B cell (primary cell): ENCODE data around the gene TRIO. TPM values are rescaled to one million over a fixed set of nuclear protein-coding genes. Genes with fewer than 3 reads are reported as not detected.

Experiments
- ATAC-seq: fragments of 200-7000 bp; cut with Tn5 transposase; one replicate; pipeline ENCODE4 v1.10.0; 2021; ENCODE audit warnings: low read depth, mild to moderate bottlenecking, moderate number of reproducible peaks, moderate library complexity
- CTCF ChIA-PET: fragments of 350-600 bp; sonication (Branson Sonifier 250); formaldehyde crosslinking; loops from one replicate; lab custom pipeline; 2021; ENCODE audit warnings: antibody characterized with exemption, inconsistent platforms; lab: Charles Lee
- POLR2A ChIA-PET: fragments of 350-600 bp; sonication (Branson Sonifier 250); formaldehyde crosslinking; loops from one replicate; lab custom pipeline; 2021; ENCODE audit warnings: antibody characterized with exemption; lab: Charles Lee
- DNase-seq: peaks from one replicate; pipeline ENCODE4 v3.0.0; 2013
- H2AFZ ChIP-seq: 2 replicates; pipeline ENCODE4 v1.6.1; 2012; ENCODE audit warnings: mild to moderate bottlenecking, low read depth, low read length; ENCODE audit not compliant: insufficient read depth, poor library complexity, severe bottlenecking
- H3K27ac ChIP-seq, 2 donors: 1 replicate in 1 of 2; 2 replicates in 1 of 2; pipeline ENCODE4 v1.5.1; 2012 to 2013; ENCODE audit warnings: low read length in 2 of 2, mild to moderate bottlenecking in 2 of 2, moderate library complexity in 1 of 2
- H3K27me3 ChIP-seq, 4 experiments: fragments of 200-600 bp in 1 of 4; sonication (generic) in 1 of 4; replicated peaks in 1 of 4; 1 replicate in 2 of 4; 2 replicates in 2 of 4; pipeline versions ENCODE4 v1.6.1 to v1.7.0; 2013 to 2016; ENCODE audit warnings: low read length in 3 of 4, mild to moderate bottlenecking in 2 of 4, mixed read lengths in 1 of 4, moderate library complexity in 1 of 4; ENCODE audit not compliant: insufficient read depth in 4 of 4, control insufficient read depth in 3 of 4; ENCODE audit errors: control extremely low read depth in 1 of 4
- H3K36me3 ChIP-seq, 2 experiments: replicated peaks in 1 of 2; 1 replicate in 1 of 2; 2 replicates in 1 of 2; pipeline versions ENCODE4 v1.6.1 to v1.7.1; 2013; ENCODE audit warnings: low read length in 1 of 2; ENCODE audit not compliant: insufficient read depth in 2 of 2, control insufficient read depth in 1 of 2; ENCODE audit errors: control extremely low read depth in 1 of 2, extremely low read depth in 1 of 2
- H3K4me1 ChIP-seq, 2 donors: fragments of 200-600 bp in 1 of 2; sonication (generic) in 1 of 2; 1 replicate in 1 of 2; 2 replicates in 1 of 2; pipeline versions ENCODE4 v1.5.1 to v1.6.1; 2013 to 2017; ENCODE audit warnings: low read length in 2 of 2; ENCODE audit not compliant: control insufficient read depth in 2 of 2, insufficient read depth in 2 of 2
- H3K4me2 ChIP-seq: replicated peaks from 2 replicates; pipeline ENCODE3; 2012; ENCODE audit warnings: mild to moderate bottlenecking, low read depth, low read length; ENCODE audit not compliant: poor library complexity, severe bottlenecking
- H3K4me3 ChIP-seq, 5 experiments: fragments of 200-600 bp in 1 of 5; sonication (generic) in 1 of 5; 1 replicate in 3 of 5; 2 replicates in 2 of 5; pipeline versions ENCODE4 v1.5.1 to v1.7.0; 2011 to 2016; ENCODE audit warnings: low read length in 4 of 5, mild to moderate bottlenecking in 4 of 5, low read depth in 2 of 5, control low read depth in 1 of 5, moderate library complexity in 1 of 5; ENCODE audit not compliant: insufficient read depth in 1 of 5; ENCODE audit errors: control extremely low read depth in 1 of 5, extremely low read depth in 1 of 5
- H3K79me2 ChIP-seq: fragments of 200-600 bp; sonication (generic); one replicate; pipeline ENCODE4 v1.6.0; 2016; ENCODE audit warnings: low read length; ENCODE audit not compliant: control insufficient read depth, insufficient read depth
- H3K9ac ChIP-seq: fragments of 200-600 bp; sonication (generic); 2 replicates; pipeline ENCODE4 v1.6.1; 2017; ENCODE audit warnings: mild to moderate bottlenecking, low read length, moderate library complexity
- H3K9me3 ChIP-seq, 3 donors: one replicate each; pipeline versions ENCODE4 v1.6.1 to v1.7.1; 2013; ENCODE audit warnings: low read length in 2 of 3; ENCODE audit not compliant: control insufficient read depth in 2 of 3, insufficient read depth in 1 of 3; ENCODE audit errors: control extremely low read depth in 1 of 3
- H4K20me1 ChIP-seq: 2 replicates; pipeline ENCODE4 v1.6.0; 2012; ENCODE audit warnings: mild to moderate bottlenecking, low read length; ENCODE audit not compliant: insufficient read depth, control insufficient read depth, poor library complexity, severe bottlenecking
- H3K27ac Mint-ChIP-seq: one replicate; pipeline ENCODE4 v1.8.0; 2021; ENCODE audit warnings: mixed read lengths
- H3K27me3 Mint-ChIP-seq: one replicate; pipeline ENCODE4 v1.8.0; 2021; ENCODE audit warnings: mixed read lengths
- H3K4me1 Mint-ChIP-seq: one replicate; pipeline ENCODE4 v1.8.0; 2021; ENCODE audit warnings: mixed read lengths
- H3K4me3 Mint-ChIP-seq: one replicate; pipeline ENCODE4 v1.8.0; 2021; ENCODE audit warnings: mixed read lengths
- H3K9me3 Mint-ChIP-seq: one replicate; pipeline ENCODE4 v1.8.0; 2022; ENCODE audit warnings: mixed read lengths; ENCODE audit not compliant: insufficient read depth
- EZH2 ChIP-seq: IDR thresholded peaks from 2 replicates; pipeline ENCODE4 v1.6.1; 2012; ENCODE audit warnings: borderline replicate concordance, low read depth, mild to moderate bottlenecking, moderate library complexity, low read length; ENCODE audit not compliant: insufficient read depth, poor library complexity, severe bottlenecking
- WGBS: methylation state at CpG from one replicate; pipeline ENCODE4 v1.1.5; 2013; ENCODE audit warnings: missing lambda C conversion rate; ENCODE audit not compliant: insufficient coverage; 5-methylcytosine and 5-hydroxymethylcytosine counted together
- intact Hi-C: fragments of 100-400 bp; cut with micrococcal nuclease; formaldehyde crosslinking; loops from one replicate; pipeline ENCODE4 v1.10.0; 2022
- polyA plus RNA-seq: library from polyadenylated mRNA; depleted of rRNA; stranded (reverse); fragments of >200 nt; gene quantifications from 2 replicates; pipeline ENCODE4 v1.2.3, GENCODE V29; 2012
- total RNA-seq, 2 donors: library from RNA; stranded (reverse); fragments of 120-200 nt in 1 of 2; gene quantifications; 1 replicate in 1 of 2; 2 replicates in 1 of 2; pipeline versions ENCODE4 v1.2.3 to v1.2.4, GENCODE V29; 2013 to 2022
- TF ChIP-seq, protein P1 (sequence below): fragments of 200-600 bp; IDR thresholded peaks from one replicate; pipeline ENCODE4 v1.8.0; 2022; ENCODE audit warnings: antibody characterized with exemption, mild to moderate bottlenecking

The TRIO gene
- total and polyA plus RNA-seq, 2 donors (not counting 1 experiment from before 2014, with no cell fraction given): 90.5 to 479 TPM

DNA sequence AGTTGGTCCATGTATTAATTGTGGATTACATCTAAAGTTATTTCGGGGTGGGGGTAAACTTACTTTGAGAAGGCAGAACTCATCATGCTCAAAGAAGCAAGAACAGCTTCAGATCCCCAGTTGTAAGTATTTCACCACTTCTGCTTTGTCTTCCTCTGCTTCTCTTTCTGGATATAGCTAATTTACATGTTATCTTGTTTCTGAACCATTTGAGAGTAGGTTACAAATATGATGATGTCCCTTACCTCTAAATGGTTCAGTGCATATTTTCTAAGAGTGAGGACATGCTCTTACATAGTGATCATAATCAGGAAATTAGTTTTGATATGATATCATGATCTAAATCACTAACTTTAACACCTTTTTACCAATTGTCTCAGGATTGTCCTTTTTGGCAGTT lies 11.9 kb downstream of the TRIO start:
- TF ChIP-seq, protein P1, sequence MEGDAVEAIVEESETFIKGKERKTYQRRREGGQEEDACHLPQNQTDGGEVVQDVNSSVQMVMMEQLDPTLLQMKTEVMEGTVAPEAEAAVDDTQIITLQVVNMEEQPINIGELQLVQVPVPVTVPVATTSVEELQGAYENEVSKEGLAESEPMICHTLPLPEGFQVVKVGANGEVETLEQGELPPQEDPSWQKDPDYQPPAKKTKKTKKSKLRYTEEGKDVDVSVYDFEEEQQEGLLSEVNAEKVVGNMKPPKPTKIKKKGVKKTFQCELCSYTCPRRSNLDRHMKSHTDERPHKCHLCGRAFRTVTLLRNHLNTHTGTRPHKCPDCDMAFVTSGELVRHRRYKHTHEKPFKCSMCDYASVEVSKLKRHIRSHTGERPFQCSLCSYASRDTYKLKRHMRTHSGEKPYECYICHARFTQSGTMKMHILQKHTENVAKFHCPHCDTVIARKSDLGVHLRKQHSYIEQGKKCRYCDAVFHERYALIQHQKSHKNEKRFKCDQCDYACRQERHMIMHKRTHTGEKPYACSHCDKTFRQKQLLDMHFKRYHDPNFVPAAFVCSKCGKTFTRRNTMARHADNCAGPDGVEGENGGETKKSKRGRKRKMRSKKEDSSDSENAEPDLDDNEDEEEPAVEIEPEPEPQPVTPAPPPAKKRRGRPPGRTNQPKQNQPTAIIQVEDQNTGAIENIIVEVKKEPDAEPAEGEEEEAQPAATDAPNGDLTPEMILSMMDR: no peak
- TF ChIP-seq EZH2: no peak
- Histone ChIP-seq H3K9me3 (no peaks in the 10 kb centered on the region), H3K4me3 (peak overlapping the region in 2 of 5 experiments; percentile 14 to 49), H3K4me2 (peak overlapping the region; percentile 65), H3K27me3 (no peaks in the 10 kb centered on the region), H4K20me1 (peaks cover 2% of the 10 kb centered on the region), H3K36me3 (no peaks in the 10 kb centered on the region), H3K9ac (peak overlapping the region; percentile 44), H3K27ac (peak overlapping the region; percentile 83 to 91), H3K4me1 (peaks cover 62 to 81% of the 10 kb centered on the region in 2 donors), H2AFZ (no peak overlapping the region), H3K79me2 (peaks cover 92% of the 10 kb centered on the region)
- Mint-ChIP-seq H3K27me3 (no peaks in the 10 kb centered on the region), H3K9me3 (no peaks in the 10 kb centered on the region), H3K4me1 (peaks cover 45% of the 10 kb centered on the region), H3K27ac (no peak overlapping the region), H3K4me3 (no peak overlapping the region)
- WGBS: no CpG with 5 or more reads among the region's 1 CpG
- ATAC-seq (peak; percentile 79), DNase-seq (peak; percentile 80)
- intact Hi-C loops: loop anchor here (1.0 to 5.0 kb wide), 4 partner anchors 10 to 92 kb away; no protein-coding TSS in a partner anchor
- POLR2A ChIA-PET: interaction anchor here (0.9 to 4.7 kb wide), 3 partner anchors 11 to 97 kb away, joined by 3 to 53 read pairs (median 7); partner anchors contain the start of gene TRIO
- CTCF ChIA-PET: interaction anchor here (0.8 to 3.2 kb wide), 10 partner anchors 10 to 208 kb away, joined by 3 to 15 read pairs (median 4); no protein-coding TSS in a partner anchor

DNA sequence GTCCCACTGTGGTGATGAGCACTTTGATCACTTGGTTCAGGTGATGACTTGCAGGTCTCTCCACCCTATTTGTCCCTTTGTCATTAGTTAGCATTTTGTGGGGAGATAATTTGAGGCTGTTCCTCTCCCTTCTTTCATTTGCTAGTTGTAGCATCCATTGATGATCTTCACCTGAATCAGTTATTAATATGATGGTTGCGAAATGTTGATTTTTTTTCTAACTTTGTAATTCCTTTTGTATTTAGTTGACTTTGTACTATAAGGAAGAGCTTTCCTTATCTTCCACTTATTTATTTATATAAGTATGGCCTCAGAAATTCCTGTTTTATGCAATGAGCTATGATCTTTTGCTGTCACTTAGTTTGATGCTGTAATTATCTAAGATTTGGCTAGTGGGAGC lies 12.6 kb downstream of the TRIO start:
- Mint-ChIP-seq H3K27me3 (no peaks in the 10 kb centered on the region), H3K27ac (no peak overlapping the region), H3K4me1 (peaks cover 45% of the 10 kb centered on the region), H3K4me3 (no peak overlapping the region), H3K9me3 (no peaks in the 10 kb centered on the region)
- WGBS: no CpG with 5 or more reads among the region's 1 CpG
- ChIA-PET POLR2A (interaction anchor here (1.1 to 4.7 kb wide), 4 partner anchors 8 to 19 kb away, joined by 3 to 53 read pairs (median 6); partner anchors contain the start of gene TRIO), CTCF (interaction anchor here (0.8 to 3.2 kb wide), 9 partner anchors 9 to 114 kb away, joined by 3 to 15 read pairs (median 5); partner anchors contain the start of gene TRIO)
- Histone ChIP-seq H3K27ac (peak overlapping the region; percentile 83 to 91), H2AFZ (no peak overlapping the region), H3K9me3 (no peaks in the 10 kb centered on the region), H3K4me1 (peaks cover 59 to 80% of the 10 kb centered on the region in 2 donors), H3K9ac (peak overlapping the region; percentile 44), H4K20me1 (no peaks in the 10 kb centered on the region), H3K79me2 (peaks cover 92% of the 10 kb centered on the region), H3K4me3 (peak overlapping the region in 1 of 5 experiments; percentile 49), H3K4me2 (peak overlapping the region; percentile 65), H3K27me3 (no peaks in the 10 kb centered on the region), H3K36me3 (no peaks in the 10 kb centered on the region)
- no peak for ATAC-seq
- no peak for DNase-seq
- intact Hi-C loops: loop anchor here (1.0 to 5.0 kb wide), 4 partner anchors 10 to 92 kb away; no protein-coding TSS in a partner anchor
- TF ChIP-seq, protein P1: no peak
- no peak for TF ChIP-seq EZH2
